Colonic mucosa (tissue), 4 donors: ENCODE data around the gene CIDEA. TPM values are rescaled to one million over a fixed set of nuclear protein-coding genes. Genes with fewer than 3 reads are reported as not detected.
"Not testable (repeated sequence)": the region's sequence is repeated elsewhere in the genome, so short reads cannot be mapped to it uniquely, and the experiment has no call there.

ENCODE experiments used
- DNase-seq: peaks from one replicate; pipeline ENCODE4 v3.0.0-alpha.2; 2020
- H3K27ac ChIP-seq: fragments of 200-600 bp; one replicate; pipeline ENCODE4 v1.8.0; 2021
- H3K27me3 ChIP-seq: fragments of 200-600 bp; one replicate; pipeline ENCODE4 v1.8.0; 2021
- H3K36me3 ChIP-seq: fragments of 200-600 bp; one replicate; pipeline ENCODE4 v1.8.0; 2021
- H3K4me1 ChIP-seq: fragments of 200-600 bp; one replicate; pipeline ENCODE4 v1.8.0; 2021; ENCODE audit warnings: mild to moderate bottlenecking
- H3K4me3 ChIP-seq: fragments of 200-600 bp; one replicate; pipeline ENCODE4 v1.8.0; 2021
- H3K9ac ChIP-seq, 2 donors: one replicate each; pipeline ENCODE4 v1.7.0; 2013; ENCODE audit warnings: control low read depth in 2 of 2, low read depth in 2 of 2, low read length in 2 of 2
- H3K9me3 ChIP-seq: fragments of 200-600 bp; one replicate; pipeline ENCODE4 v1.8.0; 2021
- CTCF ChIP-seq: fragments of 200-600 bp; IDR thresholded peaks from one replicate; pipeline ENCODE4 v1.8.0; 2022; ENCODE audit warnings: antibody characterized with exemption, mild to moderate bottlenecking
- intact Hi-C: fragments of 100-400 bp; cut with DNase I; formaldehyde crosslinking; loops from one replicate; pipeline ENCODE4 v1.14.1; 2022
- total RNA-seq, 2 donors: library from RNA; stranded (reverse); fragmentation: NEBNext Ultra II Directional in 1 of 2; extraction: Animal tissue kit (Norgen Biotek cat#: 25700) in 1 of 2; gene quantifications; one replicate each; pipeline ENCODE4 v1.2.1, GENCODE V29; 2021
- donor health status: healthy.
- donor health status: DM: no; HTN: no; CAD: no.
- donor health status: DM: no; HTN: no; CAD: no.

The CIDEA gene
- total RNA-seq, 2 donors from 2014 or later = not detected

DNA sequence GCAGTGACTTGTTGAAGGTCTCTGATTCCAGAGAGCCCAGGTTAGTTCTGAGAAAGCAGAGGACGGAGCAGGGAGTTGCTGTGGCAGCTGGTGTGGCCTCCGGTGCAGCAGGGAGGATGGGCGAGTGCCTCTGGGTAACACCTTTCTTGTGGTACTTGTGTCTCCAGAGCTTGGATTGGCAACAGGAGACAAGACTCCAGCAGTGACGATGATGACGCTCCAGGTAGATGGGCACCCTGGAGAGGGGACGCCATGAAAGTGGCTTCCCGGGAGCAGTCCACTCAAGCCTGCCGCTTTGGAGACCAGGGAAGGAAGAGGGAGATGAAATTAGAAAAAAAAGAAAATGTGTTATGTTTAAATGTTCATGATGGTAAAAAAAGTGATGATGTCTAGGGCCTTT, 23.6 kb upstream of the CIDEA start:
- H3K27ac ChIP-seq, H3K4me1 ChIP-seq, DNase-seq, H3K27me3 ChIP-seq, H3K9ac ChIP-seq, H3K36me3 ChIP-seq, intact Hi-C loops, H3K9me3 ChIP-seq, H3K4me3 ChIP-seq: not testable (repeated sequence)

DNA sequence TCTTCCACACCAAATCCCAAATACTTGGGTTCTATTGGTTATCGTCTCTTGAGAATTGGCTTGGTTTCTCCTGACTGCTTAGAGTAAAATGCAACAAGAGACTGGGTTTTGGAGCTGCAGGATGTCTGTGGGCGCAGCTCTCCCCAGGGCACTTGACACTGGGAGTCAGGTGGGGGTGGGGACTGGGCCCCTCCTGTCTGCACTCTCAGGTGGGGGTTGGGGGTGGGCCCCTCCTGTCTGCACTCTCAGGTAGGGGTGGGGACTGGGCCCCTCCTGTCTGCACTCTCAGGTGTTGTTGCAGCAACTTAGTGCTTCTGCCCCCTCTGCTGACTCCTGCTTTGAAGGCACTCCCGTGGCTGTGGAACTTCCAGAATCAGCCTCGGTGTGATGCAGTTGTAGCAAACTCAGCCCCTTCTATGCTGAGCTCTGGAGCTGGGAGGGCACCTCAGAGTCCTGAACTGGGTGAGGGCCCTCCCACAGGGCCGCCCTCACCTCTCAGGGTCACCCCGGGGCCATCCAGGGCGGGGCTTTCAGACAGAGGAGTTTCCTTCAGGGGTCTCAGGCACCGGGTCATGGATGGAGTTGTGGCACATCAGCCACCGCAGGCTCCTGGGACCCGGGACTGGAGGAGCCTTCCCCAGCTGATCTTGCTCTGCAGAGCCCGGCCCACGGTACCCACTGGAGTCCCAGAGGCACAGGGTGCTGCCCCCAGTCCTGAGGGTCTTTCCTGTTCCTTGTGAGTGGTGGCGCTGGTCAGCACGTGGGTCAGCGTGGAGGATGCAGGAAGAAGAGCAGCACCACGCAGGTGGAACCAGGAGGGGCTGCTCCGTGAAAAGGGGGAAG, 22.9 kb upstream of the CIDEA start:
- no peak overlapping the region for H3K9ac ChIP-seq
- H3K4me3 ChIP-seq = no peak overlapping the region
- H3K27me3 ChIP-seq = no peaks in the 10 kb centered on the region
- intact Hi-C loops = no loop called here
- H3K4me1 ChIP-seq = no peaks in the 10 kb centered on the region
- no peaks in the 10 kb centered on the region for H3K36me3 ChIP-seq
- no peaks in the 10 kb centered on the region for H3K9me3 ChIP-seq
- TF ChIP-seq CTCF = no peak
- H3K27ac ChIP-seq = no peak overlapping the region
- DNase-seq = no peak

DNA sequence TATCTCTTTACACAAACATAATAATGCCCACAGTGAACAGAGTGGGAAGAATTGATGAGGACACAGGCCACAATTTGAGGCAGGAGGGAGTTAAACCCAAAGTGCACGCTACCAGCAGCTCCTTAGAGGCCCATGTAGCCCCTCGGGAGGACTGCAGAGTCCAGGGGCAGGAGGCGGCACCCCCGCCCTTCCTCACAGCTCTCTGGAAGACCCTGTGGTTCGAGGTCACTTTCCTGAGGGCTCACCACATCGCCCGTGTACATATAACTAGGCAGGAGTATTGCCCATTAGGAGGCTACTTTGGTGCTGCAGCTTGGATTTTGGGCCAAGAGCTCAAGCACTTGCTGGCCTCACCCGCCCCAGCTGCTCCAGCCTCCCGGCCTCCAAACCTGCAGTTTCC, 22.2 kb upstream of the CIDEA start:
- no peak for DNase-seq
- Histone ChIP-seq H3K36me3 (no peaks in the 10 kb centered on the region), H3K9me3 (no peaks in the 10 kb centered on the region), H3K27ac (no peak overlapping the region), H3K9ac (no peak overlapping the region), H3K4me1 (no peaks in the 10 kb centered on the region), H3K4me3 (no peak overlapping the region), H3K27me3 (no peaks in the 10 kb centered on the region)
- intact Hi-C loops = no loop called here
- TF ChIP-seq CTCF = no peak

GRCh38 chr18:12233378-12233777, 20.8 kb upstream of the CIDEA start:
- Histone ChIP-seq H3K9me3 (no peaks in the 10 kb centered on the region), H3K27ac (no peak overlapping the region), H3K36me3 (no peaks in the 10 kb centered on the region), H3K4me1 (no peaks in the 10 kb centered on the region), H3K9ac (no peak overlapping the region), H3K27me3 (no peaks in the 10 kb centered on the region), H3K4me3 (no peak overlapping the region)
- no peak for TF ChIP-seq CTCF
- intact Hi-C loops = no loop called here
- no peak for DNase-seq

GRCh38 chr18:12234451-12235190, 19.5 kb upstream of the CIDEA start:
- H3K27me3 ChIP-seq = no peaks in the 10 kb centered on the region

More at GRCh38 chr18:12234451-12235190, 19.5 kb upstream of the CIDEA start:
- intact Hi-C loops = no loop called here
- Histone ChIP-seq H3K27ac (no peak overlapping the region), H3K9ac (no peak overlapping the region), H3K4me1 (no peaks in the 10 kb centered on the region), H3K4me3 (no peak overlapping the region), H3K9me3 (no peaks in the 10 kb centered on the region), H3K36me3 (no peaks in the 10 kb centered on the region)
- no peak for DNase-seq
- TF ChIP-seq CTCF = no peak
